NCI-H2196 (cell line): ENCODE data around the gene PRM1.
"Not testable (repeated sequence)": the region's sequence is repeated elsewhere in the genome, so short reads cannot be mapped to it uniquely, and the experiment has no call there.

Experiments used
- DNase-seq: peaks from one replicate; lab custom pipeline; 2025; ENCODE audit not compliant: unreplicated experiment; lab: John Stamatoyannopoulos, UW

PRM1 gene

GRCh38 chr16:11298143-11298900 lies 17.2 kb upstream of the PRM1 start:
- no peak for DNase-seq

DNA sequence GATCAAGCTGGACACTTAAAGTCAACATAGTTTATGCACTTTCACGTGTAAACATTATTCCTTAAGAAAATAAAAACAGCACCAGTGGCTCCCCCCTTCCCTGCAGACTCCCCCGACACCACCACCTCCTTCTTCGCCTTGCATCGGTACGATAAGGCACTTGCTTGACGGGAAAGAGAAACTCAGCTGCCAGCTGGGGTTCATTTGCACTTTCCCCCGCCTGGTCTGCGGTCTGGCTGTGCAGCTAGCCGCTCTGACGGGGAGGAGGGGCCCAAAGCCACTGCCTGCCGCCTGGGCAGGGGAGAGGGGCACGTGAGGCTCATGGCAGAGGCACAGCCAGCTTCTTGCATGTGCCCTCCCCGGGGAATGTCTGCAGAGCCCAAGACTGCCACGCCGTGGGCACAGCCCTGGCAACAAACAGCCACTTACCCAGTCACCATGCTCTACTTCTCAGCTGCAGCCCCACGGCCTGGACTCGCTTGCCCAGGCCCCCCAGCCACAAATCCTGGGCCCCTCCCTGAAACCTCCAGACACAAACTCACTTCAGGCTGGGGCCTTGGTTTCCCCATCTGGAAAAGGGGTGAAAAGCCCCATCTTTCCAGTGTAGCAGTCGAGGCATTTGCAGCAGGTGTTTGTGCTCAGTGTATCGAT lies 16.5 kb upstream of the PRM1 start:
- DNase-seq = peak; percentile 84

GRCh38 chr16:11296706-11297491 lies 15.8 kb upstream of the PRM1 start:
- no peak for DNase-seq

GRCh38 chr16:11296351-11296705 lies 15.2 kb upstream of the PRM1 start:
- no peak for DNase-seq

DNA sequence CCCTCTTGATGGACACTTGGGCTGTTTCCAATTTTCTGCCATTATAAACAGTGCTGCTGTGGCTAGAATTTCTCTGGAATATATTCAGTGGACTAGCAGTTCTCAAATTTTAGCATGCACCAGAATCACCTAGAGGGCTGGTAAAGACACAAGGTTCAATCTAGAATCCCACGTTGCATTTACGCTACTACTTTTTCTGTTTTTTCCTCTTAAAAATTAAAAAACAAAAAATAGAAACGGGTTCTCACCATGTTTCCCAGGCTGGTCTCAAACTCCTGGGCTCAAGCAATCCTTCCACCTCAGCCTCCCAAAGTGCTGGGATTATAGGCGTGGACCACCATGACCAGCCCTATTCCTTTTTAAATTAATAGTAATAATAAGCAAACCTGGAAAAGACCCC lies 14.5 kb upstream of the PRM1 start:
- no peak for DNase-seq

DNA sequence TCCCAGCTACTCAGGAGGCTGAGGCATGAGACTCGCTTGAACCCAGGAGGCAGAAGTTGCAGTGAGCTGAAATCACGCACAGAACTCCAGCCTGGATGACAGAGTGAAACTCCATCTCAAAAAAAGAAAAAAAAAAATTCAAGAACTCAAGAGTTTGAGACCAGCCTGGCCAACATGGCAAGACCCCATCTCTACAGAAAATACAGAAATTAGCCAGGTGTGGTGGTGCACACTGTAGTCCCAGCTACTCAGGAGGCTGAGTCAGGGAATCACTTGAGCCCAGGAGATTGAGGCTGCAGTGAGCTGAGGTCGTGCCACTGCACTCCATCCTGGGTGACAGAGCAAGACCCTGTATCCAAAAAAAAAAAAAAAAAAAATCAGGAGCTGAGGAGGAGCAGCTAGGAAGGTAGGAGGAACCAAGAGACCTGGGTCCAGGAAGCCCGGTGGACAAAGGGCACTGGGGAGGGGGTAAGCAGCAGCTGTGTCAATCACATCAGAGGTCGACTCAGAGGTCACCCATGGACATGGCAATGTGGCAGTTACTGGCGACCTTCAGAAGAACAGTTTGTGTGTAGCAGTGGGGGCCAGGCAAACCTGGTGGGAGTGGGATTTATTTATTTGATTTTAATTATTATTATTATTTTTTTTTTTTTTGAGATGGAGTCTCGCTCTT lies 11.1 kb upstream of the PRM1 start:
- no peak for DNase-seq

GRCh38 chr16:11291091-11291703 lies 10.1 kb upstream of the PRM1 start:
- no peak for DNase-seq

DNA sequence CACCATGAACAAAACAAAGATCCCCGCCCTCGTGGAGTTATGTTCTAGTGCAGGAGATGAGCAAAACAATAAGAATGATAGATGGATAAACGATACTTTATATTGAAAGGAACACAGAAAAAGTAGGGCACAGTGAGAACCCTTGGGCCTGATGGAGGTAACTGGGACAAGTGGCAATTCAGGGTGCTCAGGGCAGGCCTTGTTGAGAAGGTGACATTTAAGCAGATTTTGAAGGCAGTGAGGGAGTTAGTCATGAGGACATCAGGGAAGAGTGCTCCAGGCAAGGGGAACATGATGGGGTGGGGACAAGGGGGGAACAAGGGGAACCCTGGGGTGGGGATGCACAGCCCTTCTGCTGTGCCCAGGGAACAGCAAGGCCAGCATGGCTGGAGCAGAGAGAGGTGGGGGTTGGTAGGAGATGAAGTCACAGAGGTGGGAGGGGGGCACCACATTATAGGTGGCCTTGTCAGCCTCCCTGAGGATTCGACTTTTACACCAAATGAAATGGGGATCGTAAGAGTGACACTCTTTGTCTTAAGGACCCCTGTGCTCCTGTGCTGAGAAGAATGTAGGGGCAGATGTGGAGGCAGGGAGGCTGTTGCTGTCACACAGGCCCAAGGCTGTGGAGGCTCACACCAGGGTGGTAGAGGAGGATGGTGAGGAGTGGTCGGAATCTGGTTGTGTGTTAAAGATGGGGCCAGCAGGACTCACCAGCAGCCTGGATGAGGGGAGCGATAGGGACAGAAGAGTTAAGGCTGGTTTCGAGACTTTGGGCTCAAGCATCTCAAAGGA lies 9.2 kb upstream of the PRM1 start:
- DNase-seq = no peak

GRCh38 chr16:11289696-11290095 lies 8.6 kb upstream of the PRM1 start:
- DNase-seq = not testable (repeated sequence)

- no peak for DNase-seq
These were observed 8.1 kb upstream of the PRM1 start for GRCh38 chr16:11289202-11289601.

- no peak for DNase-seq
These were observed 4.7 kb upstream of the PRM1 start for GRCh38 chr16:11285842-11286241.

DNA sequence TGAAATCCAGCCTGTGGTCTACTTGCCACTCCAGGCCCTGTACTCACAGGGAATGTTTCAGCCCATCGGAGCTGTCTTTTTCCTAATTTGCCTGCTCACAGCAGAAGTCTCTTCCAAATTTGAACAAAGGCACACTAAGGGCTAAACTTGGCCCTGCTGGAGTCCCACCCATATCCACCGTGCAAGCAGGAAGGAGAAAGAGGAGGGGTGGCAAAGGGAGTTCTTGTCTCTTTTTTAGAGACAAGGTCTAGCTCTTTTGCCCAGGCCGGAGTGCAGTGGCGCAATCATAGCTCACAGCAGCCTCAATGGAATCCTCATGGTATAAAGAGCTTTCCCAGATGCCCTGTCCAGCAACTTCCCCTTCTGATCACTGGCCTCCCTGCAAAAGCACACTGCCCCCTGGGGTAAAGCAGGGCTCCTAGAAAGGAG lies 2.7 kb upstream of the PRM1 start:
- DNase-seq = no peak

GRCh38 chr16:11278681-11279628 lies 2.2 kb downstream of the PRM1 start:
- DNase-seq = no peak

- no peak for DNase-seq
These were observed 3.4 kb downstream of the PRM1 start for GRCh38 chr16:11277607-11278337.

DNA sequence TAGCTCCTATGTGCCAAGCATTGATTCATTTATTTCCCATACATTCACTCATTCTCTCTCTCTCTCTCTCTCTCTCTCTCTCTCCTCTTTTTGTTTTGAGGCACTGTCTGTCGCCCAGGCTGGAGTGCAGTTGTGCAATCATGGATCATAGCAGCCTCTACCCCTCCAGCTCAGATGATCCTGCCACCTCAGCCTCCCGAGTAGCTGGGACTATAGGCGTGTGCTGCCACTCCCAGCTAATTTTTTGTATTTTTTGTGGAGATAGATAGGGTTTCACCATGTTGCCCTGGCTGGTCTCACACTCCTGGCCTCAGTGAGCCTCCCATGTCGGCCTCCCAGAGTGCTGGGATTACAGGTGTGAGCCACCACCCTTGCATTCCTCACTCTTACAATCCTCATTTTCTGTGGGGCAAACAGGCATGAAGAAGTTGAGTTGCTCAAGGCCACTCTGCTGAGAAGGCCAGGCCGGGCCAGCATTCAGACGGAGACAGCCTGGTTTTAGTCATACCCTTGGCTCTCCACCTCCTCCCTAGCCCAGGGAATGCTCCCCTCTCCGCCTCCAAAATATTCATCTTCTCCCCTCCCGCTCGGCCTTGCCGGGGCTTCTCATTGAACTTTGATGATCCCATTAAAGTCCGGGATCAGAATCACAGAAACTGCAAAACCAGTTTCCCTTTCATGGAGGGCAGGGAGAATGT lies 4.1 kb downstream of the PRM1 start:
- DNase-seq = no peak

DNA sequence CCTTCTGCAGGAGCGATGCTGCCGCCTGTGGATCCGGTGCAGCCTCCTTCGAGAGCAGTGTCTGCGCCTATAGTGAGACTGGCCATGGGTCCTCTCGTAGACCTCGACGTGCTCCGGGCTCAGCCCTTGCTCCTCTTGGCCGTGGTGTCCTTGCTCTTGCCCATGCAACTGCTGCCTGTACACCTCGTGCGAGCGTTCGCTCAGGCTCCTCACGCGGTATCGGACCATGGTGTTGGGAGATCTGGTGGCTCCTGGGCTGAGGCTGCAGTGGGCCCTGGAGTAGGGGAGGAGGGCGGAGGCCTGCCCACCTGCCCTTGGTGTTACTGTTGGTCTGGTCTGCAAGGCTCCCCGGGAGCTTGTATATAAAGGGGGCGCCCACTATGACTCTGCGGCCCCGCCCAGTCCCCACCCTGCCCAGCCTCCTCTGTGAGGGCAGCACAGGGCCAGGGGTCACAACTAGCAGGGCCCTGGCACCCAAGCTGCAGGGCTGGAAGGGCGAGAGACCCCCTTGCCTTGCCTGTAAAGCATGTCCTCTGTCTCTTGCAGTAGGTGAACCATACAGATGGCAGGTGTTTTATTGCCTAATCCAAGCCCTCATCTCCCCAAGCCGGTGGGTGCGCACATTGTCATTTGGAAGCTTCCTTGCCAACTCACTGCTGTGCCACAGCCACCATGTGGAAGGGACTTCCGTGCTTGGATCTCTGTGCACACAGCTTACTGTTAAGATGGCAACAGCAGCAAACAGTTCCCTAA lies 4.8 kb downstream of the PRM1 start, which contains the start of gene PRM2:
TSS of gene PRM2 (minus strand) at position 338 of the 753 bp plus-strand sequence. CDS start at position 228, 110 bp downstream.
- no peak for DNase-seq

GRCh38 chr16:11274964-11275363 lies 6.2 kb downstream of the PRM1 start:
- DNase-seq = no peak
